ENCODE data around the gene ERVMER34-1.

Gene ERVMER34-1

DNA sequence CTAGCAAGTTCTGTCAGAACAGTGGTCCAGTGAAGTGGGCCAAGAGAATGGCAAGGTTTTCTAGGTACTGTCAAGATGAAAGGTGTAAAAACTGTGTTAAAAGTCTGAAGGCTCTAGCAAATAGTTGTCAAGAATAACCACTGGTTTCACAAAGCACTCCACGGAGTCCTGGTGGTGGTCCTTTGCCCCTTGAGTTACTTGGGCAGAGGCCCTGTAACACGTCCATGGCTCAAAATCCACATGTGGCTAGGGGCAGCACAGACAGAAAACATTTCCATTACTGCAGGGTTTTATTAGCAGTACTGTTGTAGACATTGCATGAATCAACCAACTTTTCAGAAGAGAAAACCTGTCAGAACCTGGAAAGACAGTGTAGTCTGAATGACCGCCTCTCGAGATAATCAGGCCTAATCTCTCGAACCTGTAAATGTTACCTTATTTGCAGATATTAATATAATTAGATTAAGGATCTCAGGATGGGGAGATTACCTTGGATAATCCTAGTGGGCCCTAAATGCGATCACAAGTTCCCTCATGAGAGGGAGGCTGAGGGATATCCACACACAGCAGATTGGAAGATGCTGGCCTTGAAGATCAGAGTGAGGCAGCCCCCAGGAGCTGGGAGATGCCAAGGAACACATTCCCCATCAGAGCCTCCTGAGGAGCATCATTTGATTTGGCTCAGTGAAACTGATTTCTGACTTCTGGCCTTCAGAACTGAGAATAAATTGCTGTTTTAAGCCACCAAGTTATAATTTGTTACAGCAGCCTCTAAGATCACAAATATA lies 34.7 kb downstream of the ERVMER34-1 start:
- DNase-seq = no peak

DNA sequence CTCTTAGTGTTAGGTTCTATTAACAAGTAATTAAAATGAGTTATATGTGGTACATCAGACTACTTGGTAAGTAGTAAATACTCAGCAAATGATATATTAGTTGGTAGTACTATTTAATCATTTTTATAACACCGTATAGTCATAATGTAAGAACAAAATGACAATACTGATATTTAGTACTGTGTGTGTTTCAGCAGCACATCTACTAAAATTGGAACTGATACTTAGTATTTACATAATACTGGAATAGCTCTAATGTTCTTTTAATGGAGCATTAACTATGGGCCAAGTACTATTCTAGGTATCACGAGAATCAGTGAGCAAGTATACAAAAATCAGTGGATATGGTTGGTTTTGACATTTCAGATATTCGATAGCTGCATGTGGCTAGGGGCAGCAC lies 35.3 kb downstream of the ERVMER34-1 start:
- no peak for DNase-seq

DNA sequence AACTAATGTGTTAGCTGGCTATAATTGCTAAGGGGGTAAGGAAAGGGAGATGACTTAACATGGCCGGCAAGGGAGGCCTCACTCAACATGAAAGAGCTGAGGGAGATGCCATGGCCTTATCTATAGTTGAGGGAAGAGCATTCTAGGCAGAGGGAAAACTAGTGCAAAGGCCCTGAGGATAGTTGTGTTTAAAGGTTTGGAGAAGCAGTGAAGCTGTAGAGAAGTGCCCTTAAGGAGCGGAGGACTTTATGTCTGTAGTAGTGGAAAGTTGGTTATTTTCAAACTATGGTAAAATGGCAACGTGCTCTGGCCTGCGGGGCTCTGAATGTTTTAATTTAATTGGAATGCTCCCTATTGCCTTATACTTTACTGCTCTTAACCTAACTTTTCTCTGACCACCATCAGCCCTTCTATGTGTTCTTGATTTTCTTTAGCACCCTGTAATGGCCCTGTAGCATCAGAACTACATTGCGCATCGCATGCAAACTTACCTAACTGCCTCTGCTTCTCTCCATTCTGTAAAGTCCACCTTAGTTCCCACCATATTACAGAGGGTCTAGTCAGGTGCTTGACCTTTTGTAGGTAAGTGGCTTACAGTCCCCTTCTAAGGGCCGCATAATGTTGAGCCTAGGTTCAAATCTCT lies 35.8 kb downstream of the ERVMER34-1 start:
- DNase-seq = no peak

DNA sequence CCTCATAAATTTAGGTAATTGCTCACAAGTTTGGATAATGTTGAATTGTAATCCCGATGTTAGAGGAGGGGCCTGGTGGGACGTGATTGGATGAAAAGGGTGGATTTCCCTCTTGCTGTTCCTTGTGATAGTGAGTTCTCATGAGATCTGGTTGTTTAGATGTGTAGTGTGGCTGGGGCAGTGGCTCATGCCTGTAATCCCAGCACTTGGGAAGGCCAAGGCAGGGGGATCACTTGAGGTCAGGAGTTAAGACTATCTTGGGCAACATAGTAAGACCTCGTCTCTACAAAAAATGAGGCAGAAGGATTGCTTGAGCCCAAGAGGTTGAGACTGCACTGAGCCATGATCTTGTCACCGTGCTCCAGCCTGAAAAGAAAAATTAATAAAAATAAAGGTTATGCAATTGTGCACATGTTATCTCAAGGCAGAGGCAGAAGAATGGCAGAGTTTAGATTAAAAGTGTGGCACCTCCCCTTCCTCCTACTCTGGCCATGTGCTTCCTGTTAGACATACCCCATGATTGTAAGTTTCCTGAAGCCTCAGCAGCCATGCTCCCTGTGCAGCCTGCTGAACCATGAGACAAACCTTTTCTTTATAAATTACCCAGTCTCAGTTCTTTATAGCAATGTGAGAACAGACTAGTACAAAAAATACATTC lies 36.5 kb downstream of the ERVMER34-1 start:
- no peak for DNase-seq

DNA sequence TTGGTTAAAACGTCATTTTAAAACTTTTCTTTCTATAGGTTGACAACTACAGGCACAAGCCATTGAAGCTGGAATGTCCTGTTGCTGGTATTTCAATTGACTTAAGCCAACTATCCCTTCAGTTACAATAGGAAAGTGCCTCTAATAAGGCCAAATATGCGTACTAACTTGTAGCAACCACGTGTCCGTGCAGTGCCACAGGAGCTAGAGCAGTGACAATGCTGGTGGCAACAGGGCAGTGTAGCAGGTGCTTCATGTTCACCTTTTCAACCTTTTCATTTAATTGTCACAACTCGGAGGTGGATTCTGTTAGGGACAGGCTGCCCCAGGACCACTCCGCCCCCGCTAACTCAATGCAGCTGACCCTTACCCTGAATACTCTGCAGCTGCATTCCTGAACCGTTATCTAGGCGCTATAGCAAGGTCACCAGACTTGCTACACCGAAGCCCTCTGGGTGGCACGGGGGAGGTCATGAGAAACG lies 37.7 kb downstream of the ERVMER34-1 start:
- no peak for DNase-seq

DNA sequence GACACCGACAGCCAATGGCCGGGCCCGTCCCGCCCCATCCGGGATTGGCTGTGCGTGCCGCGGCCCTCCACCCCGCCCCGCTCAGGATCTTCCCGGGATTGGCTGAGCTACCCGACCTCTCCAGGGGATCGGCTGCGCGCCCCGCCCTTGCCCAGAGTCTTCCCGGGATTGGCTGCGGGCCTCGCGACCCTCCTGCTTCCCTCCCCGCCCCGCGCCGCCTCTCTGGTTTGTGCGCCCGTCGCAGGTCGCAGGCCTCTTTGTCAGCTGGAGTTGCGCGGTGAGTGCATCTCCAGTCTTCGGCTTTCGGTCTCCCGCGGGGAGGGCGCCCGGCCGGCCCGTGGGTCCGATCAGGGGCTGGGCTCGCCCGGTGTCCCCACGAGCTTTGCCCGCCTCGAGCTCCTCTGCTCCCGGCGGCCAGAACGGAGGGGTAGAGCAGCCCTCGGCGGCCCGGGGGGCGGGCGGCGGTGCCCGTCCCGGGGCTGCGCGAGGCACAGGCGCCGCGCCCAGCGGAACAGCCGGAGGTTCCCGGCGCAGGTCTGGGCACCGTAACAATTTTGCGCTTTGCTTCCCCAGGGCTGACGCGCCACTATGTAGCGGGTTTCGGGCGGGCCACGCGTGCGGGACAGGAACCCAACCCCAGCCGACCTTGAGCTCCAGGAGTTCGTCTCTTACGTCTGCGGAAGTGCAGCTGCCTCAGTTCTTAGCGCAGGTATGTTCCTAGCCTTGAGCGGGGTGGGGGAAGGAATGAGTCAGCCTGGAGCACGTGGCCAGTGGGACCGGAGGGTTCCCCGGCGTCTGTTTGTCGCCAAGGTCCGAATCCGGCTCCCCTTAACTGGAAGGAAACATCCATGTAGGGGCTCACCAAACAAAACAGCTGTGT lies 38.7 kb downstream of the ERVMER34-1 start:
- DNase-seq = peak; percentile 96

DNA sequence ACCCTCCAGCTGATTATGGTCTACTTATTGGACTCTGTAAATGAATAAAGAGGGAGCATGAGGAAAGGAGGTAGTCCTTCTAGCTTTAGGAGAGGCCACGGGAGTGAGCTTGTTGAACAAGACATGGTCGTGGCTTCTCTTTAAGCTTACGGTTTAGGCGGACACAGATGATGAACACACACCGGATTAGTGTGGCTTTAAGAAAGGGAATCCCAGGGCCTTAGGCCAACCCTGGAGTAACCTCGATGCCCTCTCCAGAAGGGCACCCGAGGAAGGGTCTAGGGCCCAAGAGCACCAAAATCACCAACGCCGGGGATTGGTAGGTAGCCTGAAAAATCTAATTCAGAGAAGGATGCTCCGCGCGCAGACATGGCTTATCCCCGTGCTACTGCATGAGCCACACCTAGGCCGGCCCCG lies 39.4 kb downstream of the ERVMER34-1 start:
- DNase-seq = no peak

DNA sequence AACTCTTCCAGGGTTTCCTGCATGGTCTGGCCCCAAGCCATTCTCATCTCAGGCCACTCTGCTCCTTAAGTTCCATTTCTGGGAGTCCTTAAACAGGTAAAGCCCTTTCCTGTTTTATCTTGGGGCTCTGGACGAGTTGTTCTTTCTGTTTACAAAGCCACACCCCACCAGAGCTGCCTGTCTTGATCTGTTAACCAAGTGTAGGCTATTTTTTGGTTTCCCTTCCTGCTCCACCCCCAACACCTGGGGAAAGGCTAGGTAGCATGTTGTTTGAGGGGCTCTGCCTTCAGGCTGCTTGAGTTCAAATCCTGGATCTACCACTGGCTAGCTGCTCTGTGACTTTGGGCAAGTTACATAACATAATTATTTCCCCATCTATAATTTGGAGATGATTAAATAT lies 40.0 kb downstream of the ERVMER34-1 start:
- DNase-seq = no peak

DNA sequence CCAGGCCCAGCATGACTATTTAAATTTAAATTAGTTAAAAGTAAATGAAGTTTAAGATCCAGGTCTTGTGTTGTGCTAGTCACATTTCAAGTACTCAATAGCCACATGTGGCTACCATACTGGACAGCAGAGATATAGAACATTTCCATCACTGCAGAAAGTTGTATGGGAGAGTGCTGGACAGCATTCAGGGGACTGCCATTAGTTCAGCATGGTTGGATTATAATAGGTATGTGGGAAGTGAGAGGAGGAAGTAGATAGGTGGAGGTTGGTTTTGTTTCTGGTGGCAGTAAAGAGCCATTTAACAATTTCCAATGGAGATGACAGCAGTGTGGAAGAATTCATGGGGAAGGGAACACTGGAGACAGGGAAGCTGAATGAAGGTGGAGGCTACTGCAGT lies 42.1 kb downstream of the ERVMER34-1 start:
- no peak for DNase-seq

DNA sequence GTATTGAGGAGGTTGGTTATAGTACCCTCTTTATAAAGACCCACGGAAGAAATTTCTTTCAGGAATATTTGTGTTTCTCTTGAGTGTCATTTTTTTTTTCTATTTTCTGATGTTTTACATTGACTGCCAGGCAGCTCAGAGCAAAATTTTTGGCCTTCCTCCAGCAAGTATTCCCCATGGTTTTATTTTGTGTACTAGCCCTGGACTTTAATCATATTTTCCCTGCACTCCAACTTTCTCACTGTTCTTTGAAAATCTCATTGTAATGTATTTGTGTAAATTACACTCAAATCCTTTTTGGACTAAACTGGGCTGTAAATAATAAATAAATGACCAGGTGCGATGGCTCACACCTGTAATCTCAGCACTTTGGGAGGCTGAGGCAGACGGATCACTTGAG lies 46.6 kb downstream of the ERVMER34-1 start:
- DNase-seq = no peak

DNA sequence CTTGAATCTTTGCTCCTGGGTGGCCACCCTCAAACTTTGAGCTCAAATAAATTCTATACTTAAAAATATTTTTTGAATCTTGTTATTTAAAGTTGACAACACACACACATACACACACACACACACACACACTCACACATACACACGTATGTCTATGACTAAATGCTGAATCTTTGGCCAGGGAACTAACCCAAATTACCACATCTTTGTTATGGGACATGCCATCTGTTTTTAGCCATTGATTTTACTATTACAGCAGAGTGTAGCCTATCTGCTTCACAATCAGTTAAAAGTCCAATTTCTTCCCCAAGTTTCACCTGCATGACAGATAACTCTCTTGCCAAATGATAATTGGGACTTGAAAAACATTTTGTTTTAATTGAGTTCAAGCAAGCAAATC lies 47.1 kb downstream of the ERVMER34-1 start:
- no peak for DNase-seq

DNA sequence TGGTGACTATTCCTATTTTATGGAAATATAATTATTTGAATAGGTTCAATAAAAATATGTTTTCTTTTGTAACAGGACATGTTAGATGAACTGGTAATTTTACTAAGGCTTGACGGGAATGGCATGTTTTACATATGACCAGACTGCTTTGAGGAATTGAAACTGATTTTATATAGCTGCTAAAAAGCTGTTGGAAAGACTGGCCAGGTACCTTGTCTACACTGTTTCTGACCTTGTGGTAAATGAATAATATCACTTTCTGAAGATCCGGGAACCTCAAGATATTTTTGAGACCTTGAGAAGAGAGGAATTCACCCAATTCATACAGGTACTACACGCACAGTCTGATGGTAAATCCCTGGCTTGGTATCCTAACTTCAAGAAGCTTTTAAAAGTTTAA lies 50.0 kb downstream of the ERVMER34-1 start:
- DNase-seq = no peak

DNA sequence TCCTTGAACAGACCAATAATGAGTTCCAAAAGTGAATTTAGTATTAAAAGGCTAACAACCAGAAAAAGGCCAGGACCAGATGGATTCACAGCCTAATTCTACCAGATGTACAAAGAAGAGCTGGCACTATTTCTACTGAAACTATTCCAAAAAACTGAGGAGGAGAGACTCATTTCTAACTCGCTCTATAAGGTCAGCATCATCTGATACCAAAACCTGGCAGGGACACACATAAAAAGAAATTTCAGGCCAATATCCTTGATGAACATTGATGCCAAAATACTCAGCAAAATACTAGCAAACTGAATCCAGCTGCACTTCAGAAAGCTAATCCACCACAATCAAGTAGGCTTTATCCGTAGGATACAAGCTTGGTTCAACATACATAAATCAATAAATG lies 56.3 kb downstream of the ERVMER34-1 start:
- no peak for DNase-seq

DNA sequence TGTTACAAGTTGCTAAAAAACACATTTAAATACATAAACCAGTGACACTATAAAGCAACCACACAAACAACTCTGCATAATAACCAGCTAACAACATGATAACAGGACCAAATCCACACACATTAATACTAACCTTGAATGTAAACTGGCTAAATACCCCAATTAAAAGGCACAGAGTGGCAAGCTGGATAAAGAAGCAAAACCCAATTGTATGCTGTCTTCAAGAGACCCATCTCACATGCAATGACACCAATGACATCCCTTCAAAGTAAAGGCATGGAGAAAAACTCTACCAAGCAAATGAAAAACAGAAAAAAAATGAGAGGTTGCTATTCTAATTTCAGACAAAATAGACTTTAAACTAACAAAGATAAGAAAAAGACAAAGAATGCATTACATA lies 57.7 kb downstream of the ERVMER34-1 start:
- DNase-seq = no peak
